ENCODE data around the gene SERPINA3. TPM values are rescaled to one million over a fixed set of nuclear protein-coding genes. Genes with fewer than 3 reads are reported as not detected.
"Not testable (repeated sequence)": the region's sequence is repeated elsewhere in the genome, so short reads cannot be mapped to it uniquely, and the experiment has no call there.

Gene SERPINA3
- total and polyA plus RNA-seq, 7 donors, result 2.3 to 233 (median 94.5) TPM

DNA sequence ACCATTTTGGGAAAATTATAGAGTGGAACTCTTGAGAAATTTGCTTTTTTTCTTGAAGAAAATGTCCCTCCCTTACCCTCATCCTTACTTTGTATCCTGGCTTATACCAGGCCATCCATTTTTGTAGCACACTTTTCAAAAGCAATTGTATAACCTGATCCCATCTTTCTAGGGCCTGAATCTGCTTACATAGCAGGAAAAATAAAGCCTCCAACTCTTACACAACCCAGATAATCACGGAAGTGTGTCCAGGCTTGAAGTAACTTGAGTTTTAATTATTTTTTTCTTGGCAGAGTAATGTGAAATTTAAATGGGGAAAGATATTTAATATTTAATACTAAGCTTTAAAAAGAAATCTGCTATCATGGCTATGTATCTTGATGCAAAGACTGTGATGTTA lies 23.0 kb downstream of the SERPINA3 start:
- intact Hi-C loops (cut with DNase I), result no loop called here
- WGBS, 2 donors, result 65 to 81% methylated on average over 1 of the region's 1 CpG
- Histone ChIP-seq H3K4me3 (no peak overlapping the region), H3K9me3 (no peaks in the 10 kb centered on the region), H3K27ac (no peak overlapping the region), H3K4me1 (no peaks in the 10 kb centered on the region), H3K36me3 (no peaks in the 10 kb centered on the region), H3K27me3 (no peaks in the 10 kb centered on the region)
- no peak for DNase-seq
- TF ChIP-seq EP300 (IDR thresholded peaks at IDR 0.05) (no peak), POLR2AphosphoS5 (IDR thresholded peaks at IDR 0.05) (no peak)

DNA sequence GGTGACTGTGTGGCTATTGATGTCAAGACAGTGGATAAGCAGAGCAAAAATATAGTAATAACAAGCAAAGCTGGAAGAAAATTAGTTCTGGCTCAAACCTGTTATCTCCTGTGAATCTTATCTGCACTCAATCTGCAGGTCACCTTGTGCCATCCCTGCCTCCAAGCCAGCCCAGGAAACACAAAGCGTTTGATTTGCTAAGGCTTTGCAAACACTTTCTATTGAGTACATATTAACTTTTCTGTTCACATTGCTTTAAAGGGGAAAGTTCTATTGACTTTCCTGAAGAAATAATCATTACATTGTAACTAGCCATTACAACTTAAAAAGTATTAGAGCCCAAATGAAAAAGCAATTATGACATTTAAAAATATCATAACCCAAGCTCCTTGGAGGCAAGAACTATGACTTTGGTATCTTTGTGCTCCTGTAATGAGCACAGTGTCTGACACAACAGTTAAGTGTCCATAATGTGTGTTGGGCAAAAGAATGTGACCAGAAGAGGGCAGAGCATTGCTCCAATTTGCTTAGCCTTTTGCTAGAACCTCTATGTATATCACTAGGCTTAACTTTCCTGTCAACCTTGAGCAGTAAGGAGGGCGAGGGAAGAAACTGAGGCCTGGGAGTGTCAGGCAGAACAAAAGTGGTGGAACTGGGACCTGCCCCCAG lies 24.7 kb downstream of the SERPINA3 start:
- H3K4me1 ChIP-seq, result no peaks in the 10 kb centered on the region
- TF ChIP-seq, protein P1, sequence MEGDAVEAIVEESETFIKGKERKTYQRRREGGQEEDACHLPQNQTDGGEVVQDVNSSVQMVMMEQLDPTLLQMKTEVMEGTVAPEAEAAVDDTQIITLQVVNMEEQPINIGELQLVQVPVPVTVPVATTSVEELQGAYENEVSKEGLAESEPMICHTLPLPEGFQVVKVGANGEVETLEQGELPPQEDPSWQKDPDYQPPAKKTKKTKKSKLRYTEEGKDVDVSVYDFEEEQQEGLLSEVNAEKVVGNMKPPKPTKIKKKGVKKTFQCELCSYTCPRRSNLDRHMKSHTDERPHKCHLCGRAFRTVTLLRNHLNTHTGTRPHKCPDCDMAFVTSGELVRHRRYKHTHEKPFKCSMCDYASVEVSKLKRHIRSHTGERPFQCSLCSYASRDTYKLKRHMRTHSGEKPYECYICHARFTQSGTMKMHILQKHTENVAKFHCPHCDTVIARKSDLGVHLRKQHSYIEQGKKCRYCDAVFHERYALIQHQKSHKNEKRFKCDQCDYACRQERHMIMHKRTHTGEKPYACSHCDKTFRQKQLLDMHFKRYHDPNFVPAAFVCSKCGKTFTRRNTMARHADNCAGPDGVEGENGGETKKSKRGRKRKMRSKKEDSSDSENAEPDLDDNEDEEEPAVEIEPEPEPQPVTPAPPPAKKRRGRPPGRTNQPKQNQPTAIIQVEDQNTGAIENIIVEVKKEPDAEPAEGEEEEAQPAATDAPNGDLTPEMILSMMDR (IDR thresholded peaks at IDR 0.05), result no peak
- TF ChIP-seq POLR2AphosphoS5 (IDR thresholded peaks at IDR 0.05), result no peak
- no peak for TF ChIP-seq POLR2A (IDR thresholded peaks at IDR 0.05)
- TF ChIP-seq EP300 (IDR thresholded peaks at IDR 0.05), result no peak
- H3K27me3 ChIP-seq, result no peaks in the 10 kb centered on the region
- H3K4me3 ChIP-seq, result no peak overlapping the region
- no peak overlapping the region for H3K27ac ChIP-seq
- WGBS, 2 donors, result 51 to 60% methylated on average over 2 of the region's 2 CpGs
- no peaks in the 10 kb centered on the region for H3K9me3 ChIP-seq
- intact Hi-C loops (cut with DNase I), result no loop called here
- no peak for DNase-seq
- no peaks in the 10 kb centered on the region for H3K36me3 ChIP-seq

DNA sequence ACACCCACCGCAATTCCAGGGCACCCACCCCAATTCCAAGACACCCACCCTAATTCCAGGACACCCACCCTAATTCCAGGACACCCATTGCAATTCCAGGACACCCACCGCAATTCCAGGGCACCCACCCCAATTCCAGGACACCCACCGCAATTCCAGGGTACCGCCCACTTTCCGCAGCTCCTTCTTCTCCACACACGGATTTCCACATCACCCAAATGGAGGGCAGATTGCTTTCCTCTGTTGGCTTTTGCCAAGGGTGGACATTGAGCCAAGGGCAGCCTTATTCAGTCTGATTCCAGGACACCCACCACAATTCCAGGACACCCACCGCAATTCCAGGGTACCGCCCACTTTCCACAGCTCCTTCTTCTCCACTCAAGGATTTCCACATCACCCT lies 25.6 kb downstream of the SERPINA3 start:
- intact Hi-C loops (cut with DNase I); DNase-seq; H3K27ac ChIP-seq; H3K4me1 ChIP-seq; H3K9me3 ChIP-seq; H3K27me3 ChIP-seq; H3K4me3 ChIP-seq; H3K36me3 ChIP-seq: not testable (repeated sequence)
- WGBS, 2 donors, result 88 to 92% methylated on average over 7 to 8 of the region's 8 CpGs

DNA sequence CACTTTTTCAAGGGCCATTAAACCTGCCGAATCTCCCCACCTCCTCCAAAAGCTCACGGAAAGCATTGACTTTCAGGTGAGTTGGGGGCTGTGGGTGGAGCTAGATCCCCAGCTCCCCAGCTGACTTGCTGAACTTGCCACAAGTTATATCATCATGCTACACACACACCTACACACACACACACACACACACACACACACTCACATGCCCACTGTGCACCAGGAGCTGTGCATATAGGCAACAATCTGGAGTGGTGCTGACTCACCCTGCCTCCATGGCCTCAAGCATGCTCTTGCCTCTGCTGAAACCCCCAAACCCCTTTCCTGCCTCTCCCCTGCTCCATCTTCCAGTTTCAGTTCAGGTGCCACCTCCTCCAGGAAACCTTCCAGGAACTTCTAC lies 26.1 kb downstream of the SERPINA3 start:
- Histone ChIP-seq H3K4me1 (no peaks in the 10 kb centered on the region), H3K27me3 (no peaks in the 10 kb centered on the region), H3K27ac (no peak overlapping the region), H3K4me3 (no peak overlapping the region), H3K36me3 (no peaks in the 10 kb centered on the region), H3K9me3 (no peaks in the 10 kb centered on the region)
- 80 to 81% methylated on average over 2 of the region's 2 CpGs for WGBS, 2 donors
- DNase-seq, result peak; percentile 42
- TF ChIP-seq, protein P1 (IDR thresholded peaks at IDR 0.05), result no peak
- TF ChIP-seq EP300 (IDR thresholded peaks at IDR 0.05), result no peak
- no peak for TF ChIP-seq POLR2A (IDR thresholded peaks at IDR 0.05)
- no peak for TF ChIP-seq POLR2AphosphoS5 (IDR thresholded peaks at IDR 0.05)
- intact Hi-C loops (cut with DNase I), result no loop called here

DNA sequence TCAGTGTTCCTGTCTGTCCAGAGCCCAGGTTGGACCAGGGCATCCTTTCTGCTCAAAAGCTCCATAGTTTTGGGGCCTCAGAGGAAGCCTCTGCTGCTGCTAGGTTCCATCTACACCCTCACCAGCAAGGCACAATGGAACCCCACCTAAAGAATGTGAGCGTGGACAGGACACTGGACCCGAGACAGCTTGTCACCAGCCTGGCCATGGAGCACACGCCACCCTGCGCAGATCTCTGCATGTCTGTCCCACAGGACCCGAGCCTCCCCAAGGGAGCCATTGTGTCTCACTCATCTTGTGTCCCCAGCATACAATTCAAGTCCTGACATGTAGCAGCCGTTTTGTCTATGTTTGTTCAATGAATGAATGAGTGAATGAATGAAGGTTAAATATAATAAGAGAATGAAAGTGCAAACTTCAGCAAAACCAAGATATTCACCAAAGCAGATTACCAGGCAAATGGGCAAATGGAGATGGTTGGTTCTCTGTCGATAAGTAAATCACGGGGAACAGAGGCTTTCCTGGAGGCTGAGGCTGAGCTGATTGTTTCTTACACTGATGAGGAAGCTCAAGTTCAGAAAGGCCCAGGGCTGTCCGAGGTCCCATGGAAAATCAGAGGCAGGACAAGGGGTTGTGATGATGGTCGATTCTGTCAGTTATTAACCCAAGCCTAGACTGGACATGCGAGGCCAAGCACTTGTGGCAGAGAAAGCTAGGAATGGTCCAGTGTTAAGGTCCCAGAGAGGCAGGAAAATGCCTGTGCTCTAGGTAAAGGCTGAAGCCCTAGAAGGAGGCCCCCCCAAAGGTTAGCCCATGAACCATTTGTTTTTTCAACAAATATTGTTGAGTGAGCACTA lies 27.0 kb downstream of the SERPINA3 start:
- Histone ChIP-seq H3K4me1 (no peaks in the 10 kb centered on the region), H3K36me3 (no peaks in the 10 kb centered on the region), H3K27ac (no peak overlapping the region), H3K9me3 (no peaks in the 10 kb centered on the region), H3K27me3 (no peaks in the 10 kb centered on the region), H3K4me3 (no peak overlapping the region)
- DNase-seq, result peak; percentile 22
- WGBS, 2 donors, result 83 to 88% methylated on average over 11 of the region's 11 CpGs
- TF ChIP-seq EP300 (IDR thresholded peaks at IDR 0.05) (no peak), POLR2AphosphoS5 (IDR thresholded peaks at IDR 0.05) (no peak), POLR2A (IDR thresholded peaks at IDR 0.05) (no peak)
- TF ChIP-seq, protein P1 (IDR thresholded peaks at IDR 0.05), result no peak
- intact Hi-C loops (cut with DNase I), result no loop called here

Data from sigmoid colon (tissue), 7 donors.